SH-SY5Y (cell line): ENCODE measurements around the gene MICAL3.

Experiments used
- GATA2 ChIP-seq: IDR thresholded peaks from 2 replicates; pipeline ENCODE4 v1.6.1; 2011; ENCODE audit warnings: mild to moderate bottlenecking, low read depth, low read length
- GATA3 ChIP-seq: IDR thresholded peaks from 2 replicates; pipeline ENCODE4 v1.6.1; 2011; ENCODE audit warnings: low read depth, mild to moderate bottlenecking, low read length, moderate library complexity

DNA sequence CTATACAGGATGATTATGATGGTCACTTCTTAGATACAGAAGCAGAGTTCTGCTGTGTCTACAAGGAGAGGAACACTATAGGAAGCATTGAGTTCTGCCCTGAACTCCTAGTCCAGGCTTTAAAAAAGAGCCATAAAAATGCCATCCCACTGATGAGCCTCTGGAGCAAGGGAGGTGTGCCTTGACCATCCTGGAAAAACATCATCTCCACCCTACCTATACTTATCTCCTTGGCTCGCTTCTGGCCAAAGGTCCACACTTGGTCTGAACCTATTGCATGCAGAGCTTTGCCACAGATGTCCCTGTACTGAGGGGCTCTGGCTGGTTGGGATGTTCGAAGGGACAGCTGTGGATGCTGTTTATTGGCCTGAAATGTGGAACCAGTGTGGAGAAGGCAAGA is 49.1 kb upstream of the MICAL3 start:
- TF ChIP-seq GATA2: no peak
- no peak for TF ChIP-seq GATA3
